ENCODE data around the gene ABHD14A. TPM values are rescaled to one million over a fixed set of nuclear protein-coding genes. Genes with fewer than 3 reads are reported as not detected.
"Not testable (repeated sequence)": the region's sequence is repeated elsewhere in the genome, so short reads cannot be mapped to it uniquely, and the experiment has no call there.

Gene ABHD14A
- total and polyA plus RNA-seq, 5 donors from 2014 or later: 12.7 to 137 (median 93.2) TPM

GRCh38 chr3:51983578-51984268 lies 8.9 kb downstream of the ABHD14A start:
- DNase-seq (no peak), ATAC-seq (ENCODE audit: low read depth in 2 of 2) (peak; percentile 4 to 8)
- peaks cover 8 to 37% (median 21%) of the 10 kb centered on the region in 4 donors for H3K4me1 Mint-ChIP-seq
- no peaks in the 10 kb centered on the region for H3K27me3 Mint-ChIP-seq
- peaks cover 30% of the 10 kb centered on the region for H3K4me1 ChIP-seq (ENCODE audit: control insufficient read depth, insufficient read depth, low read length, poor library complexity, severe bottlenecking)
- peak overlapping the region; percentile 85 for H3K27ac ChIP-seq (ENCODE audit: insufficient read depth, low read length, poor library complexity, severe bottlenecking)
- no peak overlapping the region for H3K4me3 ChIP-seq (ENCODE audit: low read depth, low read length)
- peak overlapping the region; percentile 93 to 95 (median 94) for H3K4me3 Mint-ChIP-seq
- H3K36me3 Mint-ChIP-seq: no peaks in the 10 kb centered on the region
- H3K27ac Mint-ChIP-seq: peak overlapping the region; percentile 89 to 98 (median 96)
- no peaks in the 10 kb centered on the region for H3K27me3 ChIP-seq (ENCODE audit: control insufficient read depth, insufficient read depth, low read length)
- H3K9me3 Mint-ChIP-seq: peaks cover 0 to 1% (median 0%) of the 10 kb centered on the region in 7 donors
- no peaks in the 10 kb centered on the region for H3K36me3 ChIP-seq (ENCODE audit: control insufficient read depth, insufficient read depth, low read length)
- no peaks in the 10 kb centered on the region for H3K9me3 ChIP-seq (ENCODE audit: control insufficient read depth in 2 of 2, low read length in 2 of 2)

- Histone ChIP-seq H3K36me3 (ENCODE audit: control insufficient read depth, insufficient read depth, low read length) (no peaks in the 10 kb centered on the region), H3K27ac (ENCODE audit: insufficient read depth, low read length, poor library complexity, severe bottlenecking) (no peak overlapping the region), H3K9me3 (ENCODE audit: control insufficient read depth in 2 of 2, low read length in 2 of 2) (no peaks in the 10 kb centered on the region), H3K4me3 (ENCODE audit: low read depth, low read length) (no peak overlapping the region), H3K27me3 (ENCODE audit: control insufficient read depth, insufficient read depth, low read length) (no peaks in the 10 kb centered on the region), H3K4me1 (ENCODE audit: control insufficient read depth, insufficient read depth, low read length, poor library complexity, severe bottlenecking) (peaks cover 30% of the 10 kb centered on the region)
- no peak for ATAC-seq (ENCODE audit: low read depth in 2 of 2)
- Mint-ChIP-seq H3K27me3 (no peaks in the 10 kb centered on the region), H3K9me3 (peaks cover 0 to 1% (median 0%) of the 10 kb centered on the region in 7 donors), H3K4me3 (peak overlapping the region; percentile 48 to 95 (median 94)), H3K36me3 (no peaks in the 10 kb centered on the region), H3K4me1 (peaks cover 8 to 33% (median 19%) of the 10 kb centered on the region in 4 donors), H3K27ac (peak overlapping the region; percentile 36 to 98 (median 89))
- DNase-seq: no peak
Observed at GRCh38 chr3:51984269-51984647, 9.4 kb downstream of the ABHD14A start.

GRCh38 chr3:51985063-51985462 lies 10.2 kb downstream of the ABHD14A start:
- H3K4me3 ChIP-seq (ENCODE audit: low read depth, low read length): no peak overlapping the region
- H3K9me3 ChIP-seq (ENCODE audit: control insufficient read depth in 2 of 2, low read length in 2 of 2): no peaks in the 10 kb centered on the region
- peaks cover 30% of the 10 kb centered on the region for H3K4me1 ChIP-seq (ENCODE audit: control insufficient read depth, insufficient read depth, low read length, poor library complexity, severe bottlenecking)
- peak overlapping the region in 2 of 3 donors; percentile 47 to 98 for H3K27ac Mint-ChIP-seq
- peaks cover 0 to 1% (median 0%) of the 10 kb centered on the region in 7 donors for H3K9me3 Mint-ChIP-seq
- H3K27me3 ChIP-seq (ENCODE audit: control insufficient read depth, insufficient read depth, low read length): no peaks in the 10 kb centered on the region
- H3K36me3 ChIP-seq (ENCODE audit: control insufficient read depth, insufficient read depth, low read length): no peaks in the 10 kb centered on the region
- peak overlapping the region; percentile 52 to 94 (median 82) for H3K4me3 Mint-ChIP-seq
- ATAC-seq (ENCODE audit: low read depth in 2 of 2): no peak
- no peaks in the 10 kb centered on the region for H3K36me3 Mint-ChIP-seq
- no peak for DNase-seq
- no peaks in the 10 kb centered on the region for H3K27me3 Mint-ChIP-seq
- peaks cover 8 to 33% (median 19%) of the 10 kb centered on the region in 4 donors for H3K4me1 Mint-ChIP-seq
- H3K27ac ChIP-seq (ENCODE audit: insufficient read depth, low read length, poor library complexity, severe bottlenecking): no peak overlapping the region

GRCh38 chr3:51986010-51986947 lies 11.4 kb downstream of the ABHD14A start:
- peak overlapping the region in 1 of 4 donors; percentile 94 for H3K4me3 Mint-ChIP-seq
- DNase-seq: no peak

GRCh38 chr3:51987568-51987967 lies 12.7 kb downstream of the ABHD14A start:
- Mint-ChIP-seq H3K4me3 (peak overlapping the region in 1 of 4 donors; percentile 47), H3K27me3 (no peaks in the 10 kb centered on the region), H3K9me3 (peaks cover 0 to 1% (median 0%) of the 10 kb centered on the region in 7 donors), H3K27ac (no peak overlapping the region), H3K4me1 (peaks cover 3 to 27% (median 18%) of the 10 kb centered on the region in 4 donors), H3K36me3 (peaks cover 4% of the 10 kb centered on the region)
- peaks cover 17% of the 10 kb centered on the region for H3K4me1 ChIP-seq (ENCODE audit: control insufficient read depth, insufficient read depth, low read length, poor library complexity, severe bottlenecking)
- no peaks in the 10 kb centered on the region for H3K27me3 ChIP-seq (ENCODE audit: control insufficient read depth, insufficient read depth, low read length)
- DNase-seq: no peak
- H3K9me3 ChIP-seq (ENCODE audit: control insufficient read depth in 2 of 2, low read length in 2 of 2): no peaks in the 10 kb centered on the region
- no peak overlapping the region for H3K27ac ChIP-seq (ENCODE audit: insufficient read depth, low read length, poor library complexity, severe bottlenecking)
- no peak for ATAC-seq (ENCODE audit: low read depth in 2 of 2)
- H3K36me3 ChIP-seq (ENCODE audit: control insufficient read depth, insufficient read depth, low read length): peaks cover 7% of the 10 kb centered on the region
- H3K4me3 ChIP-seq (ENCODE audit: low read depth, low read length): no peak overlapping the region

More at GRCh38 chr3:51986010-51986947, 11.4 kb downstream of the ABHD14A start:
- peak overlapping the region; percentile 8 for H3K27ac ChIP-seq (ENCODE audit: insufficient read depth, low read length, poor library complexity, severe bottlenecking)
- Mint-ChIP-seq H3K4me1 (peaks cover 8 to 29% (median 19%) of the 10 kb centered on the region in 4 donors), H3K9me3 (peaks cover 0 to 1% (median 0%) of the 10 kb centered on the region in 7 donors), H3K27me3 (no peaks in the 10 kb centered on the region), H3K36me3 (peaks cover 2% of the 10 kb centered on the region), H3K27ac (no peak overlapping the region)
- no peaks in the 10 kb centered on the region for H3K36me3 ChIP-seq (ENCODE audit: control insufficient read depth, insufficient read depth, low read length)
- H3K4me1 ChIP-seq (ENCODE audit: control insufficient read depth, insufficient read depth, low read length, poor library complexity, severe bottlenecking): peaks cover 26% of the 10 kb centered on the region
- no peaks in the 10 kb centered on the region for H3K27me3 ChIP-seq (ENCODE audit: control insufficient read depth, insufficient read depth, low read length)
- no peaks in the 10 kb centered on the region for H3K9me3 ChIP-seq (ENCODE audit: control insufficient read depth in 2 of 2, low read length in 2 of 2)
- no peak overlapping the region for H3K4me3 ChIP-seq (ENCODE audit: low read depth, low read length)
- ATAC-seq (ENCODE audit: low read depth in 2 of 2): no peak

GRCh38 chr3:51988286-51989146 lies 13.7 kb downstream of the ABHD14A start:
- no peak overlapping the region for H3K4me3 ChIP-seq (ENCODE audit: low read depth, low read length)
- ATAC-seq (ENCODE audit: low read depth in 2 of 2) (no peak), DNase-seq (no peak)
- peaks cover 12% of the 10 kb centered on the region for H3K4me1 ChIP-seq (ENCODE audit: control insufficient read depth, insufficient read depth, low read length, poor library complexity, severe bottlenecking)
- H3K27ac ChIP-seq (ENCODE audit: insufficient read depth, low read length, poor library complexity, severe bottlenecking): no peak overlapping the region
- Mint-ChIP-seq H3K27ac (peak overlapping the region in 2 of 3 donors; percentile 75 to 88), H3K36me3 (peaks cover 4% of the 10 kb centered on the region), H3K27me3 (no peaks in the 10 kb centered on the region), H3K9me3 (peaks cover 0 to 1% (median 0%) of the 10 kb centered on the region in 7 donors), H3K4me1 (peaks cover 0 to 25% (median 17%) of the 10 kb centered on the region in 4 donors), H3K4me3 (peak overlapping the region in 2 of 4 donors; percentile 4 to 78)
- no peaks in the 10 kb centered on the region for H3K9me3 ChIP-seq (ENCODE audit: control insufficient read depth in 2 of 2, low read length in 2 of 2)
- no peaks in the 10 kb centered on the region for H3K27me3 ChIP-seq (ENCODE audit: control insufficient read depth, insufficient read depth, low read length)
- H3K36me3 ChIP-seq (ENCODE audit: control insufficient read depth, insufficient read depth, low read length): peaks cover 11% of the 10 kb centered on the region

- not testable (repeated sequence) for ATAC-seq (ENCODE audit: low read depth in 2 of 2); DNase-seq; H3K27me3 ChIP-seq (ENCODE audit: control insufficient read depth, insufficient read depth, low read length); H3K9me3 ChIP-seq (ENCODE audit: control insufficient read depth in 2 of 2, low read length in 2 of 2); H3K4me3 ChIP-seq (ENCODE audit: low read depth, low read length); H3K27ac ChIP-seq (ENCODE audit: insufficient read depth, low read length, poor library complexity, severe bottlenecking); H3K27ac Mint-ChIP-seq; H3K27me3 Mint-ChIP-seq; H3K9me3 Mint-ChIP-seq; H3K4me3 Mint-ChIP-seq
- Histone ChIP-seq H3K36me3 (ENCODE audit: control insufficient read depth, insufficient read depth, low read length) (peaks cover 21% of the 10 kb centered on the region), H3K4me1 (ENCODE audit: control insufficient read depth, insufficient read depth, low read length, poor library complexity, severe bottlenecking) (peaks cover 21% of the 10 kb centered on the region)
- Mint-ChIP-seq H3K4me1 (peaks cover 0 to 39% (median 27%) of the 10 kb centered on the region in 4 donors), H3K36me3 (peaks cover 15% of the 10 kb centered on the region)
Observed at GRCh38 chr3:51990501-51990971, 15.7 kb downstream of the ABHD14A start.
